ENCODE measurements around the gene TMEM52. TPM values are rescaled to one million over a fixed set of nuclear protein-coding genes. Genes with fewer than 3 reads are reported as not detected.
"Not testable (repeated sequence)": the region's sequence is repeated elsewhere in the genome, so short reads cannot be mapped to it uniquely, and the experiment has no call there.

The TMEM52 gene
- total RNA-seq, 1 donor from 2014 or later, result 0.13 TPM

DNA sequence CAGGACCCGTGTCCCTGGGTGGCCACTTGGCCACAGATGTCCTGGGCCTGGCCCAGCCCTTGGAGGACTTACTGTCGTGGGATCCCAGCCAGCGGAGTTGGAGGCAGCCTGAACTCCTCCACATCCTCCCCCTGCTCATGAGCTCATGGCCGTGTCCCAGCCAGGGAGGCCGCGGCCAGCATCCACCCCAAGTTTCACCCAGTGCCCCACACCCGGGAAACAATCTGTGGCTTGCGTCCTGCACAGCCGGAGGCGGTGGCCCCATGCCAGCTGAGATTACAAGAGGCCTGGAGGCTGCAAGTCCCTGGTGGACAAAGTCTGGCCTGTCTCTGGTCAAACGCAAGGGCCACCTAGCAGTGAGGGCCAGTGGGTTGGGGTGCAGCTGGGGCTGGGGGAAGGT, 27.5 kb upstream of the TMEM52 start:
- no peak for DNase-seq (ENCODE audit: low read depth in 2 of 2)

- DNase-seq (ENCODE audit: low read depth in 2 of 2), result no peak
These were observed 26.8 kb upstream of the TMEM52 start for GRCh38 chr1:1945782-1946393.

DNA sequence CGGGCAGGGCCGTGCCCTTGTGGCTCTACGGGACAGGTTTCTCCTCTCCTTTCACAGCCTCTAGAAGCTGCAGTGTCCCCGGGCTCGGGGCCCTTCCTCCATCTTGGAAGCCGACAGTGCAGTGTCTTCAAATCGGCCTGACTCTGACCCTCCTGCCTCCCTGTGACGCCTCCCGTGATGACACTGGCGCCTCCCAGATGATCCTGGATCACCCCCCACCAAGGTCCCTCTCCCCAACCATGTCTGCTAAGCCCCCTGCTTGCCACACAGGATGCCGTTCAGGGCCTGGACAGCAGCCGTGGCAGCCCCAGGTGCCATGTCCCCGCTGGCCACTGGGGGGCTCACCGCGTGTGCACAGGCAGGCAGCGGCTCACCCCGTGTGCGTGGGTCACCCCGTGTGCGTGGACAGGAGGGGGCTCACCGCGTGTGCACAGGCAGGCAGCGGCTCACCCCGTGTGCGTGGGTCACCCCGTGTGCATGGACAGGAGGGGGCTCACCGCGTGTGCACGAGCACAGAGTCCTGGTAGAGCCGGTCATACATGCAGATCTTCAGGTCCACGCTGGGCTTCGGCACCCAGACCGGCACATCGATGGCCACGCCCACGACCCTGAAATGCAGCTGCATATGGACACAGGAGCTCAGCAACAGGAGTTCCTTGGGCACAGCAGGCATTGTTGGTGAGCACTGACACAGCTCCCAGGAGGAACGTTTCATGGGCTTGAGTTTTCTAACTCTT, 24.9 kb upstream of the TMEM52 start:
- peak in 1 of 2 donors; percentile 41 for DNase-seq (ENCODE audit: low read depth in 2 of 2)

DNA sequence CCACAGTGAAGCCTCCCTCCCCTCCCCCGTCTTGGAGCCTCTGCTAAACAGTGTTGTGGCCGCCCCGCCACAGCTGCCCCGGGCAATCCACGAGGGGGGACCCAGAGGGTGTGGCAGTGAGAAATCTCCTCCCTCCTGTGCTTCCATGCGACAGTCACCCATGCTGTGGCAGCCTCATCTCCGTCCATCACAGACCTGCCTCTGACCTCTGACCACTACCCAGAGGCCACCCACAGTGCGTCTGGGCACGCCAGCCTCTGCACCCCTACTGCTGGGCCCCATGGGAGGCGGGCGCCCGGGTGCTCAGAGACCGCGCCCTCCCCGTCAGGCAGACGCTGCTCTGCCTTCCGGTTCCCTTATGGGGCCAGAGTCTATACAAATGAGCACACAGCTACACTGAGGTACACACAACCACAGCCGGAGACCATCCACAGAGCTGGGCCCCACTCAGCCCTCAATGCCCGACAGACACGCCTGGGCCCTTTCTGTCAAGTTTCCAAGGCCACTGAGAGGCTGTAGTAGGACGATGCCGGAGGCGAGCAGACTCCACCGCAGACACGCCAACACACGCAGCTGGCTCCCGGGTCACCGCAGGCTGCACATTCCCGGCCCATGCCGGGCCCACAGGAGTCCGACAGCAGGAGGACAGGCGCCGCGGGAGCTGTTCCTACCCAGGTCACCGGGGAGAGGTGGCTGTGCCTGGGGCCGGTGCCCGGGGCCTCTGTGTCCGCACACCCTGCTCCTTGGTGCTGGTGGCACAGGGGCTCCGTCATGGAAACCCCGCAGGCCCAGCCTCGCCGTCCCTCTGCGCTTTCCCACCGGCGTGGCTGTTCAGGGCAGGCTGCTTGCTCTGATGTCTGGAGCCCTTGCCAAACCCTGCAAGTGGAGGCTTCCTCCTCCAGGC, 23.9 kb upstream of the TMEM52 start:
- DNase-seq (ENCODE audit: low read depth in 2 of 2), result no peak

- DNase-seq (ENCODE audit: low read depth in 2 of 2), result no peak
These were observed 23.0 kb upstream of the TMEM52 start for GRCh38 chr1:1941868-1942752.

GRCh38 chr1:1941211-1941841, 22.2 kb upstream of the TMEM52 start:
- no peak for DNase-seq (ENCODE audit: low read depth in 2 of 2)

DNA sequence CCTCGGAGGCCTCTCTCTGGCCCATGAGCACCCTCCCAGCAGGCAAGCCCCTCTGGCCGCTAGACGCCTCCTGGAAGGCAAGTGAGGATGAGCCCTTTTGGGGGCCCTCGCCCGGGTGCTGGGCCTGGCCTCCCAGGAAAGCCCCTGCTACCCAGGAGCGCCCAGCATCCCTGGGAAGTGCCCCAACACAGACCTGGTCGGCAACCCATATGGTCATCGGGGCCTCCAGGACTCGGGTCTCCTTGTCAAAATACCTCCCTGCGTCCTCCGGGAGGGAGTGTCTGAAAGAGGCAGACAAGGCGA, 21.0 kb upstream of the TMEM52 start:
- DNase-seq (ENCODE audit: low read depth in 2 of 2), result no peak

DNA sequence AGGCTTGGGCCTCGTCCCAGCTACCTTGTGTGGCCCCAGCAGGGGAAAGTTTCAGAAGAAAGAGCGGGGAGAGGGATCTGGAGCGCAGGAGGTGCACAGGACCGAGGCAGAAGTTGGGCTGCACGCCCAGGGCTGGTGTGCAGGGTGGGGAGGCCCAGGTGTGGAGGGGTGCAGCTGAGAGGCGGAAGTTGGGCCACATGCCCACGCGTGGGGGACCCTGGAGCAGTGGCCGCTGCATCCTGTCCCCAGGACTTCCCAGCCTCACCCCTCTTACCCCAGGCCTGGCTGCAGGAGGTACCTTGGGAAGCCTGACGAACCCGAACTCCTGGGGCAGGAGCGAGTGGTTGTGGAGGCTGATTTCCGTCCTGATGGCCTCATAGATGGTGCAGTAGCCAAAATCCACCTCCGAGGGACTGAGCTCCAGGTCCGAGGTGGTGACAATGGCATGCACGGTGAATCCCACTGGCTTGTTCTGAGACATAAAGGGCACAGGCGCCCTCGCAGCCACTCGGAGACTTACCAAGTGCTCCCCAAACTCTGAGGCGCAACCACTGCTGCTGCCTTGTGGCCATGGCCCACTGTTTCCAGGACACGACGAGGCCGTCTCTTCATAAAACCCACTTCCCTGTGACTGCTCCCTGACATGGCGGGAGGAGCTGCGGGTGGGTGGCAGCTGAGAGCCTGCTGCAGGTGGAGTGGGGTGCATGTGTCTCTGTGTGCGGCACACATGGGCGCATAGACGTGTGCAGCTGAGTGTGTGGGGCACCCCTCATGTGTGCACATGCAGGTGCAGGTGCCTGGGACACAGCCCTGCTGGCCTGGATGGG, 20.4 kb upstream of the TMEM52 start:
- no peak for DNase-seq (ENCODE audit: low read depth in 2 of 2)

DNA sequence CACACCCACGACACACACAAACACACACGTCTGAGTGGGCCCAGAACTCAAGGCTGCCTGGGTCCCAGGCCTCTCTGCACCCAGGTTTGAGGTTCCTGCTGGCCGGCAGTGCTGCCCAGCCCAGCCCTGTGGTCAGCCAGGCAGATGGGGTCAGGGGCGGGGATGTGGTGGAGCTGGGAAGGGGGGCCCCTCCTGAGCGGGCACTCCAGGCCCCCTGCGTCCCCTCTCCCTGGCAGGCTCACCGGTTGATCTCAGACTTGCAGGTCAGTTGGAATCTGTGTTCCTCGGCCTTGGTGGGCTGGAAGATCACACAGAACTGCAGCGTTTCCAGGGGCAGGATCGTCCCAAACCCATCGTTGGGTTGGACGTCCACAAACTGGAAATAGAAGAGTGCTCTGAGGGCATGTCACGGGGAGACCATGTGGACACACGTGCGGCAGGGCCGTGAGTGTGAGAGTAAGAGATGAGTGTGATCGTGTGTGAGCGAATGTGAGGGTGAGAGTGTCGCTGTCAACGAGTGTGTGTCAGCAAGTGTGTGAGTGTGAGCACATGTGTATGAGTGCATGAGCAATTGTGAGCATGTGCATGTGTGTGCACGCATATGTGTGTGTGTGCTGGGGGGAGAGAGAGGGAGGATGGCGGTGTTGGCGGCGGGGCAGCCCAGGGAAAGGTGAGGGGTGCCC, 19.7 kb upstream of the TMEM52 start:
- DNase-seq (ENCODE audit: low read depth in 2 of 2), result no peak

GRCh38 chr1:1938276-1938573, 19.1 kb upstream of the TMEM52 start:
- no peak for DNase-seq (ENCODE audit: low read depth in 2 of 2)

GRCh38 chr1:1937549-1938275, 18.6 kb upstream of the TMEM52 start:
- no peak for DNase-seq (ENCODE audit: low read depth in 2 of 2)

- DNase-seq (ENCODE audit: low read depth in 2 of 2), result no peak
These were observed 18.0 kb upstream of the TMEM52 start for GRCh38 chr1:1937061-1937460.

GRCh38 chr1:1934848-1935247, 15.8 kb upstream of the TMEM52 start:
- not testable (repeated sequence) for DNase-seq (ENCODE audit: low read depth in 2 of 2)

DNA sequence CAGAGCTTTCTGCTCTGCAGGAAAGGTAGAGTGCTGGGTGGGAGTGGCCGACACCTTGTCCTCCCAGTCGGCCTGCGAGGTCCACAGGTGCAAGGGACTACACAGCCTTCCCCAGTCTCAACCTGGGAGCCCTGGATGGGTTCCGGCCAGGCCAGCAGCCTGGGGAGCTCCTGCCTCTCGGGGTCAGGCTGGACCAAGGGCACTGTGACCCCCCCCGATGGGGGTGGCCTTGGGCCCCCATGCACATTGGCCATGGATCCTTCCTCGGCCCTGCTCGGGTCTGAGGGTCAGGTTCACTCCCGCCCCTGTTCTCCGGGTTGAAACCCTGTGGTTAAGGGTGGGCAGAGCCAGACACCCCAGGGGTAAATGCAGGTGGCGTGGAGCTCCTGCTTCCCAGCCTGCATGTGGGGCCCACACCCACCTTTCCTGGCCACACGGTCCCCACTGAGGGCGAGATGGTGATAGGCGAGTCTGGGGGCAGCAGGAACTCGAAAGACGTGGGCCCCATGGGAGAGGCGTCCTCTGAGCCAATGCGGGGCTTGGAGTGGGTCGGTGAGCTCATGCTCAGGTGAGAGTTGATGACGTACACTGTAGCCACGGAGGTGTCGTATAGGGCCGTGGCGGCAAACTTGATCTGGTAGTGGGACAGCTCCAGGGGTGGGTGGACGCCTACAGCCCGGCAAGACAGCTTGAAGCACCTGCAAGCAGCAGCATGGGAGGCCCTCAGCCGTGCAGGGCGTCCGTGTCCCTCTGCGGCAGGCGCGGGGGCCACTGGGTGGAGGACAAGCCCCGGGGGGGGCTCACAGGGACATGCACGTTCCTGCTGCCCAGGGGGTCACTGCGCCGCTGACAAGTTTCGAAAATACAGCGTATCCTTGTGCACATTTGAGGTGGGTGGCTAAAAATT, 10.8 kb upstream of the TMEM52 start:
- DNase-seq (ENCODE audit: low read depth in 2 of 2), result no peak

DNA sequence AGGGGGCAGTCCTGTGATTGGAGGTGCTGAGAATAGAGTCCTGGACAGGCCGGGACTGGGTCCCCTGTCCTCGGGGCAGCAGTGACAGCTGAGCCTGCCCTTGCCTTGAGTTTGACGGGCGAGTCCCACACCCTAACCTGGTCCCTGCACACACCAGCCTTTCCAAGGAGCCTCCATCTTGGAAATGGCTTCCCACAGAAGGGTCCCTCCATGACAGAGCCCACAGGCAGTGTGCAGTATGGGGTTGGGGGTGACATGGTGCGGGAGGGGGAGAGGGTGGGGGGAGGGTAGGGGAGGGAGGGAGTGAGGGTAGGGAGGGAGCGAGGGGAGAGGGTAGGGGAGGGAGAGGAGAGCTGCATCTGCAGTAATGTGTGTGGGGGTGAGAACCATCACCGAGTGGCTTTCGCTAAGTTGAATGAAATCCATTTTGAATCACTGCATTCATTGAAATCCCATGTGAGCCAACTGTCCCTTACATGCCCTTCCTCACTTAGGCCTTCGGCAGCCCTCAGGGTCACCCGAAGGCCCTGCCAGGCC, 10.1 kb upstream of the TMEM52 start:
- no peak for DNase-seq (ENCODE audit: low read depth in 2 of 2)

GRCh38 chr1:1928231-1929101, 9.4 kb upstream of the TMEM52 start:
- DNase-seq (ENCODE audit: low read depth in 2 of 2), result no peak

GRCh38 chr1:1927751-1928150, 8.7 kb upstream of the TMEM52 start:
- DNase-seq (ENCODE audit: low read depth in 2 of 2), result no peak
